SH-SY5Y (cell line): ENCODE data around the gene THSD7A.

Experiments used
- GATA2 ChIP-seq: IDR thresholded peaks from 2 replicates; pipeline ENCODE4 v1.6.1; 2011; ENCODE audit warnings: mild to moderate bottlenecking, low read depth, low read length
- GATA3 ChIP-seq: IDR thresholded peaks from 2 replicates; pipeline ENCODE4 v1.6.1; 2011; ENCODE audit warnings: low read depth, mild to moderate bottlenecking, low read length, moderate library complexity

- no peak for TF ChIP-seq GATA2
- TF ChIP-seq GATA3 = no peak
Observed at GRCh38 chr7:11875635-11876034, 43.6 kb upstream of the THSD7A start.
